Effector memory CD4-positive, alpha-beta T cell (primary cell): Measurements from ENCODE around the gene GTPBP6.
"Not testable (repeated sequence)": the region's sequence is repeated elsewhere in the genome, so short reads cannot be mapped to it uniquely, and the experiment has no call there.

Experiments used
- DNase-seq, 3 donors: peaks; one replicate each; pipeline ENCODE4 v3.0.0-alpha.2; 2020
- H3K27ac ChIP-seq: 2 replicates; pipeline ENCODE4 v1.7.0; 2013; ENCODE audit warnings: mild to moderate bottlenecking, low read length, moderate library complexity; ENCODE audit not compliant: insufficient read depth, poor library complexity, severe bottlenecking
- H3K27me3 ChIP-seq: replicated peaks from 2 replicates; pipeline ENCODE4 v1.7.0; 2013; ENCODE audit warnings: mild to moderate bottlenecking, low read length; ENCODE audit not compliant: insufficient read depth, control insufficient read depth, poor library complexity, severe bottlenecking
- H3K36me3 ChIP-seq: 2 replicates; pipeline ENCODE4 v1.7.0; 2013; ENCODE audit warnings: mild to moderate bottlenecking, low read length, moderate library complexity; ENCODE audit not compliant: control insufficient read depth, insufficient read depth
- H3K4me1 ChIP-seq: 2 replicates; pipeline ENCODE4 v1.7.0; 2013; ENCODE audit warnings: low read length, mild to moderate bottlenecking; ENCODE audit not compliant: control insufficient read depth, insufficient read depth, poor library complexity, severe bottlenecking
- H3K4me3 ChIP-seq: 2 replicates; pipeline ENCODE4 v1.7.0; 2013; ENCODE audit warnings: low read length, low read depth, mild to moderate bottlenecking; ENCODE audit not compliant: insufficient read depth, poor library complexity, severe bottlenecking
- H3K9me3 ChIP-seq: 2 replicates; pipeline ENCODE4 v1.7.0; 2013; ENCODE audit warnings: mild to moderate bottlenecking, low read length, moderate library complexity; ENCODE audit not compliant: control insufficient read depth

GTPBP6 gene

DNA sequence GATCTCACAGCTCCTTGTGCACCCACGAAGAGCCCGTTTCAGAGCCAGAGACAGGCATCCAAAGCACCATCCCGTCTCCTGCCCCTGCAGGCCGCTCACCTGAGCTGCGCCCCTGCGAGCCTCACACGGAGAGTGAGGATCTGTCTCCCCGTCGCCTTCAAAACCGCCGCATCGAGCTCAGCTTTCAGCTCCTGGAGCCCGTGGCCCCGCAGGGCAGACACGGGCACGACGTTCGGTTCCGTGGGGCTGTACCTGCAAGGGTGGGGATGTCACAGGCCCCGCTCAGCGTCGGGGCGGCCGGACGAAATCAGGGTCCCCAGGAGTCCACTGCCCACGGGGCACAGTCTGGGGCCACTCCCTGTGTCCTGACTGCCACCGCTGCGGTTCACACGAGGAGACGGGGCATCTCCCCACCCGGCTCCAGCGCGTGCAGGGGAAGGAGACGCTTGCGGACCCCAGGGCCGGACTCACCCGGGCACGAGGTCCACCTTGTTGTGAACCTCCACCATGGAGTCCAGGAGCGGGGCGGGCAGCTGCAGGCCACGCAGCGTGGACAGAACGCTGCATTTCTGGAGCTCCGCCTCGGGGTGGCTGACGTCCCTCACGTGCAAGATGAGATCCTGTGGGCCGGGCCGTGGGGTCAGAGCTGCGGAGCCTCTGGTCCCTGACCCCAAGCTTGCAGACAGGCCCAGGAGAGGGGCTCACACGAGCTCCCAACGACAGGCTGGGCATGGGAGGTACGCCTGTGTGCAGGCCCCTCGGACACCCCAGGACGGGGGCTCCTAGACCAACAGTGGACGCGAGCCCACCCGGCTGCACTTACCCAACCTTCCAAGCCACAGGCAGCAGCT, 11.1 kb downstream of the GTPBP6 start:
- Histone ChIP-seq H3K36me3 (peaks cover 44% of the 10 kb centered on the region), H3K4me3 (no peak overlapping the region), H3K9me3 (no peaks in the 10 kb centered on the region), H3K27me3 (no peaks in the 10 kb centered on the region), H3K27ac (no peak overlapping the region), H3K4me1 (no peaks in the 10 kb centered on the region)
- DNase-seq, result no peak

DNA sequence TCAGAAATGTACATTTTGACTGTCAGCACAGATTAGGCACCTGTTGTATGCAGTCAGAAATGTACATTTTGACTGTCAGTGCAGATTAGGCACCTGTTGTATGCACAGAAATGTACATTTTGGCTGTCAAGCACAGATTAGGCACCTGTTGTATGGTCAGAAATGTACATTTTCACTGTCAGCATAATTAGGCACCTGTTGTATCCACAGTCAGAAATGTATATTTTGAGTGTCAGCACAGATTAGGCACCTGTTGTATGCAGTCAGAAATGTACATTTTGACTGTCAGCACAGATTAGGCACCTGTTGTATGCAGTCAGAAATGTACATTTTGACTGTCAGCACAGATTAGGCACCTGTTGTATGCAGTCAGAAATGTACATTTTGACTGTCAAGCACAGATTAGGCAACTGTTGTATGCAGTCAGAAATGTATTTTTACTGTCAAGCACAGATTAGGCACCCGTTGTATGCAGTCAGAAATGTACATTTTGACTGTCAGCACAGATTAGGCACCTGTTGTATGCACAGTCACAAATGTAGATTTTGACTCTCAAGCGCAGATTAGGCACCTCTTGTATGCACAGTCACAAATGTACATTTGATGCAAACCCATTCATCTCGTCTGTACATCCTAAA, 11.9 kb downstream of the GTPBP6 start:
- not testable (repeated sequence) for H3K27ac ChIP-seq, H3K9me3 ChIP-seq, DNase-seq, H3K27me3 ChIP-seq, H3K4me3 ChIP-seq, H3K4me1 ChIP-seq
- peaks cover 36% of the 10 kb centered on the region for H3K36me3 ChIP-seq

DNA sequence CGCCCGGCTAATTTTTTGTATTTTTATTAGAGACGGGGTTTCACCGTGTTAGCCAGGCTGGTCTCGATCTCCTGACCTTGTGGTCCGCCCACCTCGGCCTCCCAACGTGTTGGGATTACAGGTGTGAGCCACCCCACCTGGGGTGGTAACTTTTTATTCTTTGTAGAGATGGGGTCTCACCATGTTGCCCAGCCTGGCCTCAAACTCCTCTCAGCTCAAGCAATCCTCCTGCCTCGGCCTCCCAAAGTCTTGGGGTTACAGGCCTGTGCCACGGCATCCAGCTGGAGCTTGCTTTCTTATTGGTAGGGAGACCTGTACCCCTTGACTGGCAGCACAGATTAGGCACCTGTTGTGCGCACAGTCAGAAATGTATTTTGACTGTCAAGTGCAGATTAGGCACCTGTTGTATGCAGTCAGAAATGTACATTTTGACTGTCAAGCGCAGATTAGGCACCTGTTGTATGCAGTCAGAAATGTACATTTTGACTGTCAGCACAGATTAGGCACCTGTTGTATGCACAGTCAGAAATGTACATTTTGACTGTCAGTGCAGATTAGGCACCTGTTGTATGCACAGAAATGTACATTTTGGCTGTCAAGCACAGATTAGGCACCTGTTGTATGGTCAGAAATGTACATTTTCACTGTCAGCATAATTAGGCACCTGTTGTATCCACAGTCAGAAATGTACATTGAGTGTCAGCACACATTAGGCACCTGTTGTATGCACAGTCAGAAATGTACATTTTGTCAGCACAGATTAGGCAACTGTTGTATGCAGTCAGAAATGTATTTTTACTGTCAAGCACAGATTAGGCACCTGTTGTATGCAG, 12.6 kb downstream of the GTPBP6 start:
- not testable (repeated sequence) for H3K9me3 ChIP-seq, H3K4me1 ChIP-seq, H3K27ac ChIP-seq, H3K27me3 ChIP-seq, H3K4me3 ChIP-seq, DNase-seq
- H3K36me3 ChIP-seq, result peaks cover 32% of the 10 kb centered on the region

DNA sequence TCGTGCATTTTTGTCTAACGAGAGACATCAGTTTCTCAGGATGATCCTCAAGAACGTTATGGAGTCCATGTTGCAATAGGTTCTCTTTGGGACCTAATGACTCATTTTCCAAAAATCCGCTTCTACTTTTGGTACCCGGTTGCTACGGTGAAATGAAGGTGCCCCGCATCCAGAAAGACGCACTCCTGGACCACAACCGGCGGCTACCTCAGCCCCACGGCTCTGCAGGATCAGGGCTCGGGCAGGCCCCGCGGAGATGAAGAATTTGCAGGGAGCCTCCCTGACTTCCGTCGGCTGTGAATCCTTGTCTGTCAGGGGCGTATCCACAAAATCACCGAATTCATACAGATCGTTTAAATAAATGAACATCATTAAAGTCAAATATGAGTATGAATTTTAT, 15.6 kb downstream of the GTPBP6 start:
- Histone ChIP-seq H3K4me3 (no peak overlapping the region), H3K27me3 (no peaks in the 10 kb centered on the region), H3K36me3 (peaks cover 18% of the 10 kb centered on the region), H3K4me1 (no peaks in the 10 kb centered on the region), H3K27ac (no peak overlapping the region), H3K9me3 (no peaks in the 10 kb centered on the region)
- DNase-seq, result no peak

DNA sequence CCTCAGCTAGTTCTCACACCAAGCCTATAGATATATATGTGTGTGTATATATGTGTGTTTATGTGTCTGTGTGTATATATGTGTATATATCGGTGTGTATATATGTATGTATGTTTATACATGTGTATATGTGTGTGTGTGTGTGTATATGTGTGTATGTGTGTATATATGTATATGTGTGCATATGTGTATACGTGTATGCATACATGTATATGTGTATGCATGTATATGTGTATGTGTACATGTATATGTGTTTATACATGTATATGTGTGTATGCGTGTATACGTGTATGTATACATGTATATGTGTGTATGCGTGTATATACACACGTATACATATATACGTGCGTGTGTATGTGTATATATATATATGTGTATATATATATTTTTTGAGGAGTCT, 18.3 kb downstream of the GTPBP6 start:
- no peak for DNase-seq
- Histone ChIP-seq H3K27me3 (no peaks in the 10 kb centered on the region), H3K27ac (no peak overlapping the region), H3K4me3 (no peak overlapping the region), H3K4me1 (no peaks in the 10 kb centered on the region), H3K36me3 (peaks cover 9% of the 10 kb centered on the region), H3K9me3 (no peaks in the 10 kb centered on the region)

DNA sequence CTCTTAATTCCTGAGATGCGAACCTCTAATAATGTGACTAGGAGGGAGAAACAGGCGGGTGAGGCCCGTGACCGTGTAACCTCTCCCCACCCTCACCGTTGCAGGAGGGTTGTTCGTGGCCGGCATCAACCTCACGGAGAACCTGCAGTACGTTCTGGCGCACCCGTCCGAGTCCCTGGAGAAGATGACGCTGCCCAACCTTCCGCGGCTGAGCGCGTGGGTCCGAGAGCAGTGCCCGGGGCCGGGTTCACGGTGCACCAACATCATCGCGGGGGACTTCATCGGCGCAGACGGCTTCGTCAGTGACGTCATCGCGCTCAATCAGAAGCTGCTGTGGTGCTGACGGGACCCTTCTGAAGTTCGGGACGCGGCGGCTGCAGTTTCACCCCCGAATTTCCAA, 19.6 kb downstream of the GTPBP6 start:
- H3K27ac ChIP-seq, result no peak overlapping the region
- H3K36me3 ChIP-seq, result peaks cover 5% of the 10 kb centered on the region
- H3K9me3 ChIP-seq, result no peaks in the 10 kb centered on the region
- no peak for DNase-seq
- no peak overlapping the region for H3K4me3 ChIP-seq
- no peaks in the 10 kb centered on the region for H3K27me3 ChIP-seq
- no peaks in the 10 kb centered on the region for H3K4me1 ChIP-seq

DNA sequence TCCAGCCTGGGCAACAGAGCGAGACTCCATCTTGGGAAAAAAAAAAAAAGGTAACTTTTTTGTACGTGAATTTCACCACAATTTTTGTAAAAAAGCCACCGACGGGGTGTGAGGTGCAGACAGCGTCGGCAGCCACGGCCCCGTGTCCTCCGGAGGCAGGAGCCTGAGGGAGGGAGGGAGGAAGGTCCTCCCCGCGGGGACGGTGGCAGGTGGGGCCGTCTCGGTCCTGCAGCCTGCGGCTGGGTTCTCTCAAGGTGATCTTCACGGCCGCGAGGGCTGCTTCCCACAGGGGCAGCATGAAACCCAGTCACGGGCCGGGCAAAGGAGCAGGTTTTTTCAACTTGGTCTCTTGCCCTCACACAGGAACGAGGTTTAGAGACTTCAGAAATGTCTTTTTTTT, 23.5 kb downstream of the GTPBP6 start:
- Histone ChIP-seq H3K4me3 (no peak overlapping the region), H3K27me3 (no peaks in the 10 kb centered on the region), H3K36me3 (peaks cover 13% of the 10 kb centered on the region), H3K27ac (no peak overlapping the region), H3K9me3 (no peaks in the 10 kb centered on the region), H3K4me1 (no peaks in the 10 kb centered on the region)
- DNase-seq, result no peak

DNA sequence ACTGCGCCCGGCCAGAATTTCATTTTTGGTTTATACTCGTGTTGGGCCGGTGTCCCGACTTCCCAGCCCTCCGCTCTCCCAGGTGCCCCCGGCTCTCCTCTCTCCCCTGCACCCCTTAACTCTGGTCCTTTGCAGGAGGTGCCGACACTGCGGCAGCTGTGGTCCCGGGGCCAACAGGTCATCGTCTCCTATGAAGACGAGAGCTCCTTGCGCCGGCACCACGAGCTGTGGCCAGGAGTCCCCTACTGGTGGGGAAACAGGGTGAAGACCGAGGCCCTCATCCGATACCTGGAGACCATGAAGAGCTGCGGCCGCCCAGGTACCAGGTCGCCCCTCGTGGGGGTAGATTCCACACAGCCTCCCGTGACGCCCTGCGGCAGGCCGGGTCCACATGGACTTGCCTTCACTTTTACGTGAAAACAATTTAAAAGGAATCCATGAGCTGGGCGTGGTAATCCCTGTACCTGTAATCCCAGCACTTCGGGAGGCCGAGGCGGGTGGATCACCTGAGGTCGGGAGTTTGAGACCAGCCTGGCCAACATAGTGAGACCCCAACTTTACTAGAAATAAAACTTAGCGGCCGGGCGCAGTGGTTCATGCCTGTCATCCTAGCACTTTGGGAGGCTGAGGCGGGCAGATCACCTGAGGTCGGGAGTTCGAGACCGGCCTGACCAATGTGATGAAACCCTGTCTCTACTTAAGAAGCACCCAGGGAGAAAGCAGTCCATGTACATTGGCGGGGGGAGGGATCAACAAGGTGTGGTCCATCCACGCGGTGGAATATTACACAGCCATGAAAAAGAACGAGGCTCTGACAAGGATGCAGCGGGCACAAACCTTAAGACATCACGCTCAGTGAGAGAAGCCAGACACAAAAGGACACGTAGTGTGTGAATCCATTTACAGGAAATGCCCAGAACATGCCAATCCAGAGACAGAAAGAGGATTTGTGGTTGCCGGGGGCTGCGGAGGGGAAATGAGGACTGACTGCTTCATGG, 25.4 kb downstream of the GTPBP6 start:
- Histone ChIP-seq H3K27ac (no peak overlapping the region), H3K9me3 (no peaks in the 10 kb centered on the region), H3K4me3 (no peak overlapping the region), H3K36me3 (peaks cover 23% of the 10 kb centered on the region), H3K27me3 (no peaks in the 10 kb centered on the region), H3K4me1 (no peaks in the 10 kb centered on the region)
- DNase-seq, result no peak

DNA sequence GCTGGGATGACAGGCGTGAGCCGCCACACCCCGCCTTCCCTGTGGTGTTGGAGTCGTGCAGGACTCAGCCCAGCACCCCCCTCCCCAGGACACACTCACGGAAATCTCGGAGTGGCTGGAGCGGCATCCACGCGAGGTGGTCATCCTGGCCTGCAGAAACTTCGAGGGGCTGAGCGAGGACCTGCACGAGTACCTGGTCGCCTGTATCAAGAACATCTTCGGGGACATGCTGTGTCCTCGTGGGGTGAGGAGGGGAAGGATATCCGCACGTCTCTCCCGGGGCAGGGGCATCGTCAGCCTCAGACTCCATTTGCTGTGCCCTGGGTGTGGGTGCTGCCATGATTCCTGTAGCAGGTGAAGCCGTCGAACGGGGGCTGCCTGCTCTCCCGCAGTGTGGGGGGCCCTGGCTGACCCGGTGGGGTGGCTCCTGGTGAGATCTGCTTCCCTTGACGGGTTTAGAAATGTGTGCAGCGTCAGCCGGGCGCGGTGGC, 27.1 kb downstream of the GTPBP6 start:
- Histone ChIP-seq H3K9me3 (no peaks in the 10 kb centered on the region), H3K27ac (no peak overlapping the region), H3K36me3 (peaks cover 23% of the 10 kb centered on the region), H3K27me3 (no peaks in the 10 kb centered on the region), H3K4me3 (no peak overlapping the region), H3K4me1 (no peaks in the 10 kb centered on the region)
- DNase-seq, result no peak
